ENCODE measurements around the gene SLC2A4RG.

Gene SLC2A4RG

DNA sequence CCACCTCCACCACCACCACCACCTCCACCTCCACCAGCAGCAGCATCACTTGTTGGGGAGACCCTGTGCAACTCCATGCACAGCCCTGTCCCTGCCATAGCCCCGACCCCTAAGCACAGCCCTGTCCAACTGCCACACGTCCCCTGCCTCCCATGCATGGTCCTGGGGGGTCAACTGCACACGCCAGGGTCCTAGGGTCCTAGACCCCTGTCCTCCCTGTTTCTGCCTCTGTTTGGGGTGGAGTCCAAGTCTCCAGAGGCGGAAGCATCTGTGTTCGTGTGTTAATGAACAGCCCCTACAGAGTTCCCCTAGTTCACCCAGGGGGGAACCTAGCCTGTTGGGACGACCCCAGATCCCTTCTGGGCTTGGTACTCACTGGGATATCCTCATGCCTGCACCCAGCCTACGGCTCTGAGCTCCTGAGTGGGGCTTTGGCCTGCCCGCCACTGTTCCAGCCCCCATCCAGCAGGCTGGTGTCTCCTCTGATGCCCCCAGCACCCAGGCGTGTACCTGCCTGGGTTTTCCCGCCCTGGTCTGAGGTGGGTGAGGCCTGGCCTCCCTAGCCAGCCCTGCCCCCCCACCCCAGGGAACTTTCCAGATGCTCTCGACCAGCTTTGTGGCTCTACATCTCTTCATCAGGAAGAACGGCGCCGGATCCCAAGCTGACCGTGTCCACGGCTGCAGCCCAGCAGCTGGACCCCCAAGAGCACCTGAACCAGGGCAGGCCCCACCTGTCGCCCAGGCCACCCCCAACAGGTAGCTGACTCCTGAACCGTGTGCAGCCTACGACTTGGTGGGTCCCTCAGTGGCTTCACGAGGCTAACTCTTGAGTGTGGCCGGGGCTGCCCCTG, 45.6 kb upstream of the SLC2A4RG start:
- no peak for TF ChIP-seq Cebpa-rat (IDR thresholded peaks at IDR 0.05)
- no peak overlapping the region for H3K4me2 ChIP-seq
- no peaks in the 10 kb centered on the region for H3K27me3 ChIP-seq
- no peaks in the 10 kb centered on the region for H3K9me3 ChIP-seq (replicated peaks in 1 of 11)
- no peak overlapping the region for H3K9ac ChIP-seq
- no peak overlapping the region for H3K4me3 ChIP-seq
- H4K20me1 ChIP-seq = peaks cover 21 to 81% (median 52%) of the 10 kb centered on the region in 11 experiments
- H3K4me1 ChIP-seq = peaks cover 52 to 61% (median 57%) of the 10 kb centered on the region in 10 experiments
- H3K27ac ChIP-seq = no peak overlapping the region
- H3K36me3 ChIP-seq = peaks cover 0 to 23% (median 5%) of the 10 kb centered on the region in 11 experiments; a peak in 9 of 22 replicates

GRCh38 chr20:63694584-63695423, 44.8 kb upstream of the SLC2A4RG start:
- Histone ChIP-seq H3K9ac (peak overlapping the region in 2 of 11 experiments; percentile 59 to 75; a peak in 1 of 22 replicates), H3K36me3 (peaks cover 0 to 23% (median 5%) of the 10 kb centered on the region in 11 experiments; a peak in 10 of 22 replicates), H3K4me3 (no peak overlapping the region), H3K4me2 (no peak overlapping the region), H3K4me1 (peaks cover 59 to 70% (median 65%) of the 10 kb centered on the region in 10 experiments), H4K20me1 (peaks cover 27 to 83% (median 61%) of the 10 kb centered on the region in 11 experiments), H3K27ac (peak overlapping the region in 3 of 11 experiments; percentile 57 to 61 (median 59); a peak in 4 of 22 replicates), H3K27me3 (no peaks in the 10 kb centered on the region), H3K9me3 (replicated peaks in 1 of 11) (no peaks in the 10 kb centered on the region)
- TF ChIP-seq Cebpa-rat (IDR thresholded peaks at IDR 0.05) = no peak

DNA sequence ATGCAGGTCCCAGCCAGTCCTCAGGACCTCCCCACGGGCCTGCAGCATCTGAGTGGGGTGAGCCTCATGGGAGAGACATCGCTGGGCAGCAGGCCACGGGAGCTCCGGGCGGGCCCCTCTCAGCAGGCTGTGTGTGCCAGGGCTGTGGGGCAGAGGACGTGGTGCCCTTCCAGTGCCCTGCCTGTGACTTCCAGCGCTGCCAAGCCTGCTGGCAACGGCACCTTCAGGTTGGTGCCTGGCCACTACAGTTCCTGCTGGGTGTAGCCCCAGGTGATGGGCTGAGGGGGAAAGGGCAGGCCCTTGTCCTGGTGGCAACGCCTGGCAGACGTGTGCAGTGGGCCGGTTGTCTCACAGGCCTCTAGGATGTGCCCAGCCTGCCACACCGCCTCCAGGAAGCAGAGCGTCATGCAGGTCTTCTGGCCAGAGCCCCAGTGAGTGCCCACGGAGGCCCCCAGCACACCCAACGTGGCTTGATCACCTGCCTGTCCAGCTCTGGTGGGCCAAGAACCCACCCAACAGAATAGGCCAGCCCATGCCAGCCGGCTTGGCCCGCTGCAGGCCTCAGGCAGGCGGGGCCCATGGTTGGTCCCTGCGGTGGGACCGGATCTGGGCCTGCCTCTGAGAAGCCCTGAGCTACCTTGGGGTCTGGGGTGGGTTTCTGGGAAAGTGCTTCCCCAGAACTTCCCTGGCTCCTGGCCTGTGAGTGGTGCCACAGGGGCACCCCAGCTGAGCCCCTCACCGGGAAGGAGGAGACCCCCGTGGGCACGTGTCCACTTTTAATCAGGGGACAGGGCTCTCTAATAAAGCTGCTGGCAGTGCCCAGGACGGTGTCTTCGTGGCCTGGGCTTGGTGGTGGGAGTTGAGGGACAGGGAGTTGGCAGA, 43.9 kb upstream of the SLC2A4RG start:
- H3K4me3 ChIP-seq = no peak overlapping the region; a peak in 1 of 20 replicates
- H3K27me3 ChIP-seq = no peaks in the 10 kb centered on the region
- H4K20me1 ChIP-seq = peaks cover 27 to 88% (median 68%) of the 10 kb centered on the region in 11 experiments
- peaks cover 63 to 76% (median 70%) of the 10 kb centered on the region in 10 experiments for H3K4me1 ChIP-seq
- peak overlapping the region; percentile 89 to 99 (median 97) for H3K4me2 ChIP-seq
- peak overlapping the region in 10 of 11 experiments; percentile 31 to 75 (median 62); a peak in 18 of 22 replicates for H3K9ac ChIP-seq
- peaks cover 0 to 32% (median 10%) of the 10 kb centered on the region in 11 experiments; a peak in 11 of 22 replicates for H3K36me3 ChIP-seq
- TF ChIP-seq Cebpa-rat (IDR thresholded peaks at IDR 0.05) = no peak
- peak overlapping the region in 7 of 11 experiments; percentile 46 to 61 (median 57); a peak in 14 of 22 replicates for H3K27ac ChIP-seq
- H3K9me3 ChIP-seq (replicated peaks in 1 of 11) = no peaks in the 10 kb centered on the region

DNA sequence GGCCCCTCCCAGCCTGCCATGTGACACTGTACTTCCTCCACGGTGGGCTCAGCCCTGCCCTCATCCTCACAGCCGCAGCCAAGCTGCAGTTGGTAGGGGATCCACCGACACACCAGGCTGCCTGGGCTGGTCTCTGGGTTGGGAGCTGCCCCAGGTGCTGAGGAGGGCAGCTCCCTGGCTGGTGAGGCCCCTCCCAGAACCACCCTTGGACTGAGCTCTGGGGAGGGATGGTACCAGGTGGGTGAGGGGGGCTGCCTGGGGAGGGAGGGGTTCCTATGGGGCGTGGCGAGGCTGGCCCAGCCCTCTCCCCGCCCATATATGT, 43.3 kb upstream of the SLC2A4RG start:
- Histone ChIP-seq H3K9ac (peak overlapping the region; percentile 47 to 75 (median 67)), H3K4me3 (peak overlapping the region; percentile 34 to 64 (median 46); a peak in 12 of 20 replicates), H3K36me3 (peaks cover 0 to 36% (median 10%) of the 10 kb centered on the region in 11 experiments; a peak in 11 of 22 replicates), H3K4me2 (peak overlapping the region; percentile 89 to 99 (median 97)), H4K20me1 (peaks cover 27 to 88% (median 71%) of the 10 kb centered on the region in 11 experiments), H3K4me1 (peaks cover 57 to 69% (median 64%) of the 10 kb centered on the region in 10 experiments), H3K27ac (peak overlapping the region in 8 of 11 experiments; percentile 11 to 61 (median 55); a peak in 15 of 22 replicates), H3K27me3 (no peaks in the 10 kb centered on the region), H3K9me3 (replicated peaks in 1 of 11) (no peaks in the 10 kb centered on the region)
- TF ChIP-seq Cebpa-rat (IDR thresholded peaks at IDR 0.05) = no peak

DNA sequence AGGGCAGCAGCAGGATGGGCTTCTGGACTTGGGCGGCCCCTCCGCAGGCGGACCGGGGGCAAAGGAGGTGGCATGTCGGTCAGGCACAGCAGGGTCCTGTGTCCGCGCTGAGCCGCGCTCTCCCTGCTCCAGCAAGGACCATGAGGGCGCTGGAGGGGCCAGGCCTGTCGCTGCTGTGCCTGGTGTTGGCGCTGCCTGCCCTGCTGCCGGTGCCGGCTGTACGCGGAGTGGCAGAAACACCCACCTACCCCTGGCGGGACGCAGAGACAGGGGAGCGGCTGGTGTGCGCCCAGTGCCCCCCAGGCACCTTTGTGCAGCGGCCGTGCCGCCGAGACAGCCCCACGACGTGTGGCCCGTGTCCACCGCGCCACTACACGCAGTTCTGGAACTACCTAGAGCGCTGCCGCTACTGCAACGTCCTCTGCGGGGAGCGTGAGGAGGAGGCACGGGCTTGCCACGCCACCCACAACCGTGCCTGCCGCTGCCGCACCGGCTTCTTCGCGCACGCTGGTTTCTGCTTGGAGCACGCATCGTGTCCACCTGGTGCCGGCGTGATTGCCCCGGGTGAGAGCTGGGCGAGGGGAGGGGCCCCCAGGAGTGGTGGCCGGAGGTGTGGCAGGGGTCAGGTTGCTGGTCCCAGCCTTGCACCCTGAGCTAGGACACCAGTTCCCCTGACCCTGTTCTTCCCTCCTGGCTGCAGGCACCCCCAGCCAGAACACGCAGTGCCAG, 42.8 kb upstream of the SLC2A4RG start, which contains the start of gene TNFRSF6B:
TSS of gene TNFRSF6B (plus strand) at position 25 of the 729 bp plus-strand sequence. CDS start at position 141, 116 bp downstream.
- Histone ChIP-seq H3K27me3 (no peaks in the 10 kb centered on the region), H3K36me3 (peaks cover 0 to 36% (median 10%) of the 10 kb centered on the region in 11 experiments; a peak in 11 of 22 replicates), H3K9ac (peak within 1 kb of the TSS; percentile 47 to 75 (median 67)), H3K4me1 (peaks cover 52 to 64% (median 59%) of the 10 kb centered on the region in 10 experiments), H3K9me3 (replicated peaks in 1 of 11) (no peaks in the 10 kb centered on the region), H3K4me2 (peak within 1 kb of the TSS; percentile 89 to 99 (median 97)), H3K27ac (peak within 1 kb of the TSS in 9 of 11 experiments; percentile 11 to 61 (median 53); a peak in 16 of 22 replicates), H3K4me3 (peak within 1 kb of the TSS; percentile 34 to 64 (median 46); a peak in 18 of 20 replicates), H4K20me1 (peaks cover 27 to 88% (median 71%) of the 10 kb centered on the region in 11 experiments)
- TF ChIP-seq Cebpa-rat (IDR thresholded peaks at IDR 0.05) = no peak

DNA sequence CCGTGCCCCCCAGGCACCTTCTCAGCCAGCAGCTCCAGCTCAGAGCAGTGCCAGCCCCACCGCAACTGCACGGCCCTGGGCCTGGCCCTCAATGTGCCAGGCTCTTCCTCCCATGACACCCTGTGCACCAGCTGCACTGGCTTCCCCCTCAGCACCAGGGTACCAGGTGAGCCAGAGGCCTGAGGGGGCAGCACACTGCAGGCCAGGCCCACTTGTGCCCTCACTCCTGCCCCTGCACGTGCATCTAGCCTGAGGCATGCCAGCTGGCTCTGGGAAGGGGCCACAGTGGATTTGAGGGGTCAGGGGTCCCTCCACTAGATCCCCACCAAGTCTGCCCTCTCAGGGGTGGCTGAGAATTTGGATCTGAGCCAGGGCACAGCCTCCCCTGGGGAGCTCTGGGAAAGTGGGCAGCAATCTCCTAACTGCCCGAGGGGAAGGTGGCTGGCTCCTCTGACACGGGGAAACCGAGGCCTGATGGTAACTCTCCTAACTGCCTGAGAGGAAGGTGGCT, 42.2 kb upstream of the SLC2A4RG start:
- Histone ChIP-seq H3K4me1 (peaks cover 47 to 58% (median 52%) of the 10 kb centered on the region in 10 experiments), H4K20me1 (peaks cover 27 to 88% (median 70%) of the 10 kb centered on the region in 11 experiments), H3K27me3 (no peaks in the 10 kb centered on the region), H3K4me3 (peak overlapping the region in 8 of 10 experiments; percentile 34 to 64 (median 46); a peak in 13 of 20 replicates), H3K4me2 (peak overlapping the region; percentile 89 to 99 (median 97)), H3K9me3 (replicated peaks in 1 of 11) (no peaks in the 10 kb centered on the region), H3K9ac (peak overlapping the region; percentile 47 to 75 (median 67); a peak in 21 of 22 replicates), H3K36me3 (peaks cover 0 to 36% (median 10%) of the 10 kb centered on the region in 11 experiments; a peak in 12 of 22 replicates), H3K27ac (peak overlapping the region in 1 of 11 experiments; percentile 61; a peak in 3 of 22 replicates)
- TF ChIP-seq Cebpa-rat (IDR thresholded peaks at IDR 0.05) = no peak
